Activated B cell treated with CpG ODN at 0.5 μM for 24 hours (primary cell): Measurements from ENCODE around the gene NUP62. TPM values are rescaled to one million over a fixed set of nuclear protein-coding genes. Genes with fewer than 3 reads are reported as not detected.
"Not testable (repeated sequence)": the region's sequence is repeated elsewhere in the genome, so short reads cannot be mapped to it uniquely, and the experiment has no call there.

Experiments used
- ATAC-seq: fragments of 200-7000 bp; cut with Tn5 transposase; one replicate; pipeline ENCODE4 v1.10.0; 2021; ENCODE audit warnings: low read depth, mild to moderate bottlenecking, moderate library complexity
- CTCF ChIA-PET: fragments of 350-600 bp; sonication (Branson Sonifier 250); formaldehyde crosslinking; loops from one replicate; lab custom pipeline; 2021; ENCODE audit warnings: antibody characterized with exemption; lab: Charles Lee
- POLR2A ChIA-PET: fragments of 350-600 bp; sonication (Branson Sonifier 250); formaldehyde crosslinking; loops from one replicate; lab custom pipeline; 2021; ENCODE audit warnings: antibody characterized with exemption; lab: Charles Lee
- DNase-seq: peaks from one replicate; pipeline ENCODE4 v3.0.0; 2022
- H3K27ac Mint-ChIP-seq: one replicate; pipeline ENCODE4 v1.8.0; 2020; ENCODE audit warnings: mixed read lengths
- H3K27me3 Mint-ChIP-seq: one replicate; pipeline ENCODE4 v1.8.0; 2021; ENCODE audit warnings: mixed read lengths
- H3K36me3 Mint-ChIP-seq: one replicate; pipeline ENCODE4 v1.8.0; 2021; ENCODE audit warnings: low read depth, mixed read lengths
- H3K4me1 Mint-ChIP-seq: one replicate; pipeline ENCODE4 v1.8.0; 2021; ENCODE audit warnings: mixed read lengths
- H3K4me3 Mint-ChIP-seq: one replicate; pipeline ENCODE4 v1.8.0; 2020; ENCODE audit warnings: mild to moderate bottlenecking, mixed read lengths
- H3K9me3 Mint-ChIP-seq: one replicate; pipeline ENCODE4 v1.8.0; 2020; ENCODE audit warnings: mixed read lengths
- intact Hi-C: fragments of 100-400 bp; cut with micrococcal nuclease; formaldehyde crosslinking; loops from one replicate; pipeline ENCODE4 v1.15.1; 2024
- total RNA-seq: library from RNA; stranded (reverse); gene quantifications from 2 replicates; pipeline ENCODE4 v1.2.3, GENCODE V29; 2022
- TF ChIP-seq, protein P1 (sequence below): fragments of 200-600 bp; IDR thresholded peaks from one replicate; pipeline ENCODE4 v1.8.0; 2022; ENCODE audit warnings: antibody characterized with exemption, mild to moderate bottlenecking

Gene NUP62
- total RNA-seq, 1 donor from 2014 or later: 114 TPM

DNA sequence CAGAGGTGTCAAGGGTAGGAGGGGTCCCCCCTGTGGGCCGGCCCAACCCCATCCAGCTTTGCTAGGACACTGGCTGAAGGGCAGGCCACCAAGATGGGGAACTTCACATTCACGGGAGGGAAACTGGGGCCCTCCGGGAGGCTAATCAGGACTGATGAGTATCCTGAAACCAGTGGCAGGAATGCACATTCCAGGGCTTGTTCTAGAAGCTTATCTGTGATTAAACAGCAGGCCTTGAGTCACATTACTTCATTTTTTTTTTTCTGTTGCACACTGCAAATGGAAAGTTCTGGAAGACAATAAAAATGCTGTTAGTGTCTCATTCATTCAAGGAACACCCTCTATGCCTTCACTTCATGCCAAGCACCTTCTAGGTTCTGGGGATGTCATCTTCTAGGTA is 47.2 kb upstream of the NUP62 start:
- ATAC-seq: no peak
- no peaks in the 10 kb centered on the region for H3K27me3 Mint-ChIP-seq
- H3K36me3 Mint-ChIP-seq: peaks cover 59% of the 10 kb centered on the region
- no peak overlapping the region for H3K4me3 Mint-ChIP-seq
- H3K27ac Mint-ChIP-seq: no peak overlapping the region
- POLR2A ChIA-PET: no interaction called here
- DNase-seq: no peak
- TF ChIP-seq, protein P1, sequence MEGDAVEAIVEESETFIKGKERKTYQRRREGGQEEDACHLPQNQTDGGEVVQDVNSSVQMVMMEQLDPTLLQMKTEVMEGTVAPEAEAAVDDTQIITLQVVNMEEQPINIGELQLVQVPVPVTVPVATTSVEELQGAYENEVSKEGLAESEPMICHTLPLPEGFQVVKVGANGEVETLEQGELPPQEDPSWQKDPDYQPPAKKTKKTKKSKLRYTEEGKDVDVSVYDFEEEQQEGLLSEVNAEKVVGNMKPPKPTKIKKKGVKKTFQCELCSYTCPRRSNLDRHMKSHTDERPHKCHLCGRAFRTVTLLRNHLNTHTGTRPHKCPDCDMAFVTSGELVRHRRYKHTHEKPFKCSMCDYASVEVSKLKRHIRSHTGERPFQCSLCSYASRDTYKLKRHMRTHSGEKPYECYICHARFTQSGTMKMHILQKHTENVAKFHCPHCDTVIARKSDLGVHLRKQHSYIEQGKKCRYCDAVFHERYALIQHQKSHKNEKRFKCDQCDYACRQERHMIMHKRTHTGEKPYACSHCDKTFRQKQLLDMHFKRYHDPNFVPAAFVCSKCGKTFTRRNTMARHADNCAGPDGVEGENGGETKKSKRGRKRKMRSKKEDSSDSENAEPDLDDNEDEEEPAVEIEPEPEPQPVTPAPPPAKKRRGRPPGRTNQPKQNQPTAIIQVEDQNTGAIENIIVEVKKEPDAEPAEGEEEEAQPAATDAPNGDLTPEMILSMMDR: no peak
- intact Hi-C loops: no loop called here
- H3K9me3 Mint-ChIP-seq: no peaks in the 10 kb centered on the region
- no peaks in the 10 kb centered on the region for H3K4me1 Mint-ChIP-seq
- CTCF ChIA-PET: no interaction called here

DNA sequence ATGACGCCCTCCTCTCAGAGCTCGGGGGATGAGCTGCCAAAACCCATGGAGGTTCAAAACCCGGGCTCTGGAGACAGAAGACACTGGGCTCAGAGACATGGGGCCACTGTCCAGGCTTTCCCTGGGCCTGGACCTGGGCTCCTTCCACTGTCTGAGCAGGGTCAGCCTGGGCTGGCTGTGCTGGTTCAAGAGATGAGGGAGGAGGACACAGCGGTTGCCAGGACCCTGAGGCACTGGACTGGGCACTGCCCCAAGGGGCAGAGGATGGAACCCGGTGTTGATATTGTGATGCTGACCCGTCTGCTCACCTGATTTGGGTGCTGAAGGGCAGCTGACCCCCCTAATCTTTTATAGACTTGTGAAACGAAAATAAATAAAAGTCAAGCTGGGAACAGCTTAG is 45.7 kb upstream of the NUP62 start:
- ATAC-seq (no peak), DNase-seq (no peak)
- H3K4me3 Mint-ChIP-seq: no peak overlapping the region
- intact Hi-C loops: no loop called here
- H3K36me3 Mint-ChIP-seq: peaks cover 46% of the 10 kb centered on the region
- H3K27ac Mint-ChIP-seq: no peak overlapping the region
- H3K27me3 Mint-ChIP-seq: no peaks in the 10 kb centered on the region
- POLR2A ChIA-PET: no interaction called here
- H3K9me3 Mint-ChIP-seq: no peaks in the 10 kb centered on the region
- CTCF ChIA-PET: no interaction called here
- TF ChIP-seq, protein P1: no peak
- no peaks in the 10 kb centered on the region for H3K4me1 Mint-ChIP-seq

DNA sequence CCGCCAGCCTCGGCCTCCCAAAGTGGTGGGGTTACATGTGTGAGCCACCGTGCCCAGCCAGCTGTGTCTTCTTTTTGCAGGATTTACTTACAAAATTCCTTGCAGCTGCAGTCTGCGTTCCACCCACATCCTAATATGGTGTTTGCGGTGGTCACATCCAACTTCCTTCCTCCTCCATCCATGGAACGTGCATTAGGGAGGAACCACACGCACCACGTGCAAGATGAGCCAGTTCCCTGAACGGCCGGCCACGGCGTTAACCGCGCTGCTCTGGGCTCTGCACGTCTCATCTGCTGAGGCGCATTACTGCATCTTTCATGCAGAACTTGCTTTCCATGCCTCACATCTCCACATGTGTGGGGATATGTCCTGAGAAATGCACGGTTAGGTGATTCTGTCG is 44.7 kb upstream of the NUP62 start:
- intact Hi-C loops: no loop called here
- peaks cover 45% of the 10 kb centered on the region for H3K36me3 Mint-ChIP-seq
- H3K27me3 Mint-ChIP-seq: peaks cover 3% of the 10 kb centered on the region
- DNase-seq (no peak), ATAC-seq (no peak)
- no peaks in the 10 kb centered on the region for H3K4me1 Mint-ChIP-seq
- H3K27ac Mint-ChIP-seq: no peak overlapping the region
- H3K4me3 Mint-ChIP-seq: no peak overlapping the region
- TF ChIP-seq, protein P1: no peak
- CTCF ChIA-PET: no interaction called here
- no peaks in the 10 kb centered on the region for H3K9me3 Mint-ChIP-seq
- POLR2A ChIA-PET: no interaction called here

DNA sequence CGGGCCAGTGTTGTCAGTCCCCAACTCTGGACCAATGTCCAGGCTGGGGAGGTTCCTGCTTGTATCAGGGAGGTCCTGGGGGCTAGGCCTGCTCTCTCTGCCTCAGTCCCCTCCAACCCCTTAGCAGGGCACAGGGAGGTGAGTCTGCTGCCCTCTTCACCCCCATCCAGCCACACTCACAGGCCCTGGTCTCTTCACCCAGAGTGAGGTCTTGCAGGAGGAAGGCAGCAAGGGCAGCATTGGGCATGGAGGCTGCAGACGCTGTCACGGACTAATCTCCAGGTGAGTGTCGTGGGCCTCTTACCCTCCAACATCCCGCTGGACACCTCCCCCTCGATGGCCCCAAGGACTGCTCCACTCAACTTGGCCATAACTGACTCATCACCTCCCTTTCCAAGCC is 43.5 kb upstream of the NUP62 start:
- intact Hi-C loops: no loop called here
- Mint-ChIP-seq H3K36me3 (peaks cover 33% of the 10 kb centered on the region), H3K9me3 (no peaks in the 10 kb centered on the region), H3K4me3 (no peak overlapping the region), H3K27ac (no peak overlapping the region), H3K4me1 (no peaks in the 10 kb centered on the region), H3K27me3 (peaks cover 9% of the 10 kb centered on the region)
- ChIA-PET POLR2A (no interaction called here), CTCF (no interaction called here)
- DNase-seq: no peak
- ATAC-seq: no peak
- TF ChIP-seq, protein P1: no peak

DNA sequence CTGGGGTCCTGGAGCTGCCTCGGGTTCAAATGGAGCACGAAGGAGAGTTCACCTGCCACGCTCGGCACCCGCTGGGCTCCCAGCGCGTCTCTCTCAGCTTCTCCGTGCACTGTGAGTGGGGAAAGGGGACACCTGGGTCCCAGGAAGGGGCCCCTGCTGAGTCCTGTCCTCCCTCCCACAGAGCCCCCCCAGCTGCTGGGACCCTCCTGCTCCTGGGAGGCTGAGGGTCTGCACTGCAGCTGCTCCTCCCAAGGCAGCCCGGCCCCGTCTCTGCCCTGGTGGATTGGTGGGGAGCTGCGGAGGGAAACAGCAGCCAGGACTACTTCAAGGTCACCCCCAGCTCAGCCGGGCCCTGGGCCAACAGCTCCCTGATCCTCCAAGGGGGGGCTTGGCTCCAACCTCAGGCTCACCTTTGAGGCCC is 42.7 kb upstream of the NUP62 start:
- ChIA-PET CTCF (no interaction called here), POLR2A (no interaction called here)
- no peak for DNase-seq
- peaks cover 9% of the 10 kb centered on the region for H3K27me3 Mint-ChIP-seq
- no peak overlapping the region for H3K27ac Mint-ChIP-seq
- ATAC-seq: no peak
- TF ChIP-seq, protein P1: no peak
- H3K36me3 Mint-ChIP-seq: peaks cover 25% of the 10 kb centered on the region
- intact Hi-C loops: no loop called here
- no peaks in the 10 kb centered on the region for H3K9me3 Mint-ChIP-seq
- no peaks in the 10 kb centered on the region for H3K4me1 Mint-ChIP-seq
- H3K4me3 Mint-ChIP-seq: no peak overlapping the region

DNA sequence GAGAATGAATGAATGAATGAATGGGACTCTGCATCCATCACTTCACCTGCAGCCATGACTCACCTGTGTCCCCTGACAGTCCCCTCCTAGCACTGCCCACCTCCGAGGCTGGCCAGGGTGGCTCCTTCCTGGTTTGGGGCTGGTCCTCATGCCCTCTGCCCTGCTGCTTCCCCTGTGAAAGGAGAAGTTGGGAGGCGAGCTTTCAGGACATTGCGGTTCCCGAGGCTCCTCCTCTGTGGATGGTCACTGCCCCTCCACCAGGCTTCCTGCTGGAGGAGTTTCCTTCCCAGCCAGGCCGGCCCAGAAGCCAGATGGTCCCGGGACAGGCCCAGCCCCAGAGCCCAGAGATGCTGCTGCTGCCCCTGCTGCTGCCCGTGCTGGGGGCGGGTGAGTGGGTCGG is 40.1 kb upstream of the NUP62 start:
- CTCF ChIA-PET, DNase-seq, H3K4me1 Mint-ChIP-seq, H3K36me3 Mint-ChIP-seq, H3K4me3 Mint-ChIP-seq, H3K27ac Mint-ChIP-seq, H3K27me3 Mint-ChIP-seq, POLR2A ChIA-PET, ATAC-seq, H3K9me3 Mint-ChIP-seq, intact Hi-C loops: not testable (repeated sequence)
